Activated naive CD4-positive, alpha-beta T cell treated with anti-CD3 and anti-CD28 coated beads for 36 hours (primary cell): Measurements from ENCODE around the gene ROS1. TPM values are rescaled to one million over a fixed set of nuclear protein-coding genes. Genes with fewer than 3 reads are reported as not detected.
"Not testable (repeated sequence)": the region's sequence is repeated elsewhere in the genome, so short reads cannot be mapped to it uniquely, and the experiment has no call there.

Source experiments
- CTCF ChIA-PET: fragments of 350-600 bp; sonication (Branson Sonifier 250); formaldehyde crosslinking; loops from one replicate; lab custom pipeline; 2021; ENCODE audit warnings: antibody characterized with exemption; lab: Charles Lee
- DNase-seq: peaks from one replicate; pipeline ENCODE4 v3.0.0-alpha.2; 2020
- H3K27ac Mint-ChIP-seq: one replicate; pipeline ENCODE4 v1.8.0; 2021; ENCODE audit warnings: mild to moderate bottlenecking, mixed read lengths
- H3K27me3 Mint-ChIP-seq: one replicate; pipeline ENCODE4 v1.8.0; 2021; ENCODE audit warnings: low read depth, mixed read lengths
- H3K36me3 Mint-ChIP-seq: one replicate; pipeline ENCODE4 v1.8.0; 2021; ENCODE audit warnings: low read depth, mixed read lengths
- H3K4me1 Mint-ChIP-seq: one replicate; pipeline ENCODE4 v1.8.0; 2021; ENCODE audit warnings: low read depth, mixed read lengths
- H3K4me3 Mint-ChIP-seq: one replicate; pipeline ENCODE4 v1.8.0; 2021; ENCODE audit warnings: mild to moderate bottlenecking, moderate library complexity, mixed read lengths
- H3K9me3 Mint-ChIP-seq: one replicate; pipeline ENCODE4 v1.8.0; 2021; ENCODE audit warnings: mixed read lengths
- intact Hi-C: fragments of 100-400 bp; cut with micrococcal nuclease; formaldehyde crosslinking; loops from one replicate; pipeline ENCODE4 v1.15.1; 2023
- total RNA-seq, 2 experiments: library from RNA; stranded (reverse); gene quantifications; one replicate each; pipeline ENCODE4 v1.2.3, GENCODE V29; 2021

Gene ROS1
- total RNA-seq, 2 experiments from 2014 or later = not detected

DNA sequence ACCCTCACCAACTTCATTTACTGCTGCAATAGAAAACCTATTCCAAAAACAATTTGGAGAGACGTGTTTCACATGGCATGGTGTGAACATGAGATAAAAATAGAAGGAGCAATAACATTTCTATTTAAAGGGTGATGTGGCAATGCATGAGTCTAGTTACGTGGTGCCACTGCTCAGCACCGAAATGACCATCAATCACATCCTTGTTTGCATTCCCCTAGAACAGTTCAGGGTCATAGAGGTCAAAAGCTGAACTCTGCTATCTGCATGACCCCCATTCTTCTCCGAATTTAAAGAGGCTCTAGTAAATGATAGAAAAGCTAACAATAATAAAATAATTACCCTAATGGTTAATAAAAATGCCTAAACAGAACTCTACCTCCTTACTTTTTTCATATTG, 29.5 kb downstream of the ROS1 start:
- no peaks in the 10 kb centered on the region for H3K4me1 Mint-ChIP-seq
- no peak overlapping the region for H3K4me3 Mint-ChIP-seq
- H3K27me3 Mint-ChIP-seq = peaks cover 7% of the 10 kb centered on the region
- CTCF ChIA-PET = no interaction called here
- no peaks in the 10 kb centered on the region for H3K36me3 Mint-ChIP-seq
- intact Hi-C loops = no loop called here
- DNase-seq = no peak
- no peaks in the 10 kb centered on the region for H3K9me3 Mint-ChIP-seq
- H3K27ac Mint-ChIP-seq = no peak overlapping the region

DNA sequence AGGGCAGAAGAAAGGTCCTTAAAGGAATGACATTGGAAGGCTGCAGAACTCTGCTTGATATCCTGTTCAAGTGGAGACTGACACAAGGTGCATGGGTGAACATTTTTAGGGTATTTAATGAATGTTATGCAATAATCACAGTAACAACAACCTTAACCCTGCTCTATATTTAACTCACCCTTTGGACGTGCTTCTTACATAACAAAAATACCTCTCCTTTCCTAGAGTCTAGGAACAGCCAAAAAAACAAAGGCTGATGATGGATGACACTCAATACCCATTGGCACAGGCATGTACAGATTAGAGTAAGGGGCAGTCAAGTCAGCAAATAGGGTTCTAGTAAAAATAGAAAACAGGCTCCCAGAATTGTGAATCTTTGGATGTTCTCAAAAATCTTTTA, 30.6 kb downstream of the ROS1 start:
- Mint-ChIP-seq H3K36me3 (no peaks in the 10 kb centered on the region), H3K4me3 (no peak overlapping the region), H3K27me3 (peaks cover 8% of the 10 kb centered on the region), H3K9me3 (no peaks in the 10 kb centered on the region), H3K27ac (no peak overlapping the region), H3K4me1 (no peaks in the 10 kb centered on the region)
- intact Hi-C loops = no loop called here
- CTCF ChIA-PET = no interaction called here
- DNase-seq = no peak

DNA sequence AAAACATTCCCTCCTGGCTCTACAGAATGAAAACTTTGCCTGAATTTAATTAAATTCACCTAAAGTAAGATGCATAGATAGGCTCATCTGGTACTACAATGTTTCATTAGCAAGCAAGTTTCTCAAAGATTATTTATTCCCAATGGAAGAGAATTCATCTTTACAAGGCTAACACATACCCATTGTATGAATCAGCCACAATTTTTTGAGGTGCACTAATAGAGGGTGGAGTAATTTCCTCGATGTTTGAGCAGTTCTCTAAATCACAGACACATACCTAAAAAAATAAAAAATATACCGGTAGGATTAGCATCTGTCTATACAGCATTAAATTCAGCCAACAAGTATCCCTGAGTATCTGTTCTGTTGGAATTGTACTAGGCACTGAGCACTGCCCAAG, 32.7 kb downstream of the ROS1 start:
- intact Hi-C loops = no loop called here
- no peaks in the 10 kb centered on the region for H3K4me1 Mint-ChIP-seq

DNA sequence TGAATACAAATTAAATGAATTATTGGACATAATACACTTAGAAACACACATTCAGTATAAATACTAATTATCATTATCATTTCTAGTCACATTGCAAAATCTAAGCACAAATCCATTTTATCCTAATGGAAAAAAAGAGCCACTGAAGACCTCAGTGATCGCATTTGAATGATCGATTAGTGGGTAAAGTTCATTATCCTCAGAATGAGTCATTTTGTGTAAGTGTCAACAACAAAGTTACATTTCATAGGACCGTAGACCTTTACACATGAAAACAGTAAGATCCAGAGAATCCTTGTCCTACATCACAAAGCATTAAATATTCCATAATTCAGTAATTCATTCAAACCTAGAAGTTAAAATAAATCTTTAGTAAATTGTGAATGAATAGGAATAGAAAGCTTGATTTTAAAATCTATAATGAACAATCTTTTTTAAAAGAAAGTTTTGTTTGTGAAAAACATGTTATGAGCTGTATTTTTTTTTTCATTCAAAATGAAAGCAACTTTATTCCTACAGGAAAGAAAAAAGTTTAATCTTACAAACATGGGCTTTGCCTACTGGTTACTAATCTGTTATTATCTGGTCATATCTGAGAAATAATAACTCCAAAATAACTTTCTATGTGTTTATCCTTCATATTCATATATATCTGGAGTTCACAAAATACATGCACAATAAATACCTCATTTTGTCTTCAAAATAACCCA, 33.7 kb downstream of the ROS1 start:
- Mint-ChIP-seq H3K36me3 (no peaks in the 10 kb centered on the region), H3K27me3 (peaks cover 8% of the 10 kb centered on the region), H3K4me3 (no peak overlapping the region), H3K4me1 (no peaks in the 10 kb centered on the region), H3K9me3 (no peaks in the 10 kb centered on the region), H3K27ac (no peak overlapping the region)
- CTCF ChIA-PET = interaction anchor here (1.5 kb wide), 1 partner anchor 16 kb away, joined by 3 read pairs; no protein-coding TSS in a partner anchor
- intact Hi-C loops = no loop called here
- DNase-seq = no peak

More for the DNA sequence above, 32.7 kb downstream of the ROS1 start:
- Mint-ChIP-seq H3K9me3 (no peaks in the 10 kb centered on the region), H3K27me3 (peaks cover 8% of the 10 kb centered on the region), H3K36me3 (no peaks in the 10 kb centered on the region), H3K27ac (no peak overlapping the region), H3K4me3 (no peak overlapping the region)
- CTCF ChIA-PET = no interaction called here
- no peak for DNase-seq

DNA sequence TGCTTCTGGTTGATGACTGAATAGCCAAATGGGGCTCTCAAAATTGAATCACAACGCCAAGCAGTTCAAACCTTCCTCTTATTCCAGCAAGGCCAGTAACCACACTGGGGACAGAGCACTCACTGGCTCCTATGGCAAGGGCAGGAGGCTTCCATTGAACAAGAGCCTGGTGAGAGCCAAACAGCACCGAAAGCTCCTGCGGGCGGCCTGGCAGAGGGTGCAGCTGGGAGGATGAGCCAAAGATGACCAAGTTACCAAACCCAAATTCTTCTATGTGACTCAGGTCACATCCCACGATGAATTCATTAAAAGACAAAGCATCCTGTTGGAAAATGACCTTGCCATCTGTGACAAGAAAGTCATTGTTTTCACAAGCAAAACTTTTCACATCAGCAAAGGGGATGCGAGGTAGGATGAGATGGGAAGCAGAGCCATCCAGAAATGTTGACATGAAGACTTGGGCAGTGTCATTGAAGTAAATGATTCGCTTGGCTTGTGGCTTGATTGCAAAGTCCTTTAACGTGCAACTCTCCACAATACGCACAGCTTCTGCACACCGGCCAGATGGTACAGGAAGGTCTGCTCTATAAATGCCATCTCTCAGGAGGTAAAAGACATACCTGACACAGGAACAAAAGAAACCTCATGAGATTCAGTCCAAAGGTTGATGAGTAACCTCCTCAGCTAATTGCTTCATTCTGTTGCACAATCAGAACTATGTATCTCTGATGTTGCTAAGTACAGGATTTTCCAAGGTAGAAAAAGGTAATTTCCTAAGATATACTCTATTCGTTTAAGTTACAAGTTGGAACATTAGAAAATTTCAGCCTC, 36.3 kb downstream of the ROS1 start:
- CTCF ChIA-PET = no interaction called here
- Mint-ChIP-seq H3K27me3 (peaks cover 16% of the 10 kb centered on the region), H3K4me1 (no peaks in the 10 kb centered on the region), H3K27ac (no peak overlapping the region), H3K9me3 (no peaks in the 10 kb centered on the region), H3K36me3 (no peaks in the 10 kb centered on the region), H3K4me3 (no peak overlapping the region)
- intact Hi-C loops = no loop called here
- DNase-seq = no peak

DNA sequence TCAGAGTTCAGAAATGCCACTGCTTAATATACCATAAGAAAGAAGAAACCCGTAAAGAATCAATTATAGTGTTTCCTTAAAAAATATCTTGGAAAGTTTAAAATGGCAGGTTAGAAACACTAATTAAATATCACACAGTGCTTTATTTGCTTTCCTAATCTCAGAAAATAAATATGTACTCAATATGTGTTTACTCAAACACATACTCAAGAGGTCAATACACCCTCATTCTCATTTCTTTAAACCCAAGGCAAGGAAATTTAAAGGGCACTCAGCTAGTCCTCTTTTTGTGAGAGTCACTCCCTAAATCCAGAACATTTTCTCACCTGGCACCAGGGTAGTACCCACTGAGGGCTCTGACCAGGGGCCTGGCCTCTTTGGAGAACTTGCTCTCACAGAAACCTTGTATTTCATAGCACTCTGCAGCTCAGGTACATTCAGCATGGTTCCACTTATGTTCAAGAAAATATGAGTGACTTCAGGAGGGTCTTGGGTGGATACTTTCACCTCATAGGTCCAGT, 38.2 kb downstream of the ROS1 start:
- H3K4me1 Mint-ChIP-seq = no peaks in the 10 kb centered on the region
- CTCF ChIA-PET = interaction anchor here (0.6 kb wide), 1 partner anchor 170 kb away, joined by 4 read pairs; no protein-coding TSS in a partner anchor
- no peaks in the 10 kb centered on the region for H3K36me3 Mint-ChIP-seq
- H3K4me3 Mint-ChIP-seq = no peak overlapping the region
- peaks cover 14% of the 10 kb centered on the region for H3K27me3 Mint-ChIP-seq
- DNase-seq = no peak
- intact Hi-C loops = no loop called here
- H3K9me3 Mint-ChIP-seq = no peaks in the 10 kb centered on the region
- H3K27ac Mint-ChIP-seq = no peak overlapping the region

DNA sequence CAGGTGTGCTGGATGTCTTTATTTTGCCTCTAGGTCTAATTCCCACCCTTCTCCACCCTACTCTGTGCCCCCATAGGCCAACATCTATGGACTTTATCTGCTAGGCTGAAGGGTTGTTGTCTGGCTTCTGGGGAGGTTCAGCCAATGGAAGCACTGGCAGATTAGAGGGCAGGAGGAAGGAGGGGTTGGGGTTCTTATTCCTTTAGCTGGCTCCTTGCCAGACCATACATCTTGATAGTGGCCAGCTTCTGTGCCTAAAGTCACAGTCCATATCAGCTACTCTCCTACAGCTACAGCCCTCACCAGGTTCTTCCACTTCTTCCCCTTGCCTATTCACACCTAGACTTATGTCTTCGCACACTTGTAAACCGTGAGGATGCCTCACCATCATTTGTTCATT, 41.1 kb downstream of the ROS1 start:
- no peak for DNase-seq
- no peaks in the 10 kb centered on the region for H3K36me3 Mint-ChIP-seq
- no peaks in the 10 kb centered on the region for H3K9me3 Mint-ChIP-seq
- H3K4me1 Mint-ChIP-seq = no peaks in the 10 kb centered on the region
- H3K4me3 Mint-ChIP-seq = no peak overlapping the region
- peaks cover 14% of the 10 kb centered on the region for H3K27me3 Mint-ChIP-seq
- CTCF ChIA-PET = no interaction called here
- H3K27ac Mint-ChIP-seq = no peak overlapping the region
- intact Hi-C loops = no loop called here

DNA sequence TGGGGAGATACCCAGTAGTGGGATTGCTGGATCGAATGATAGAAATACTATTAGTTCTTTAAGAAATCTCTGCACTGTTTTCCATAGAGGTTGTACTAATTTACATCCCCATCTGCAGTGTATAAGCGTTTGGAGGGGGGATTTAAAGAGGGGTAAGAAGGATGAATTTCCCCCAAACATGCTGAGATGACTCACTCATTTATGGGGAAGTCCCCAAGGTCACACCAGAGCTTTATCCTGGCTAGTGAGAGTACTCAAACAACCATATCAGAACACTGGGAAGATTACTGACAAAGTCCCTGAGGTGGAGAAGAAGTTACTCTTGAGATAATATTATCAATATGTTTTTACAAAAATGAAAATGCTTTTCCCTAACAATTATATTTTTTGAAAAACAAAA, 44.0 kb downstream of the ROS1 start:
- no peak for DNase-seq
- Mint-ChIP-seq H3K27ac (no peak overlapping the region), H3K27me3 (peaks cover 17% of the 10 kb centered on the region), H3K36me3 (no peaks in the 10 kb centered on the region), H3K4me3 (no peak overlapping the region), H3K9me3 (no peaks in the 10 kb centered on the region), H3K4me1 (no peaks in the 10 kb centered on the region)
- CTCF ChIA-PET = no interaction called here
- intact Hi-C loops = no loop called here

DNA sequence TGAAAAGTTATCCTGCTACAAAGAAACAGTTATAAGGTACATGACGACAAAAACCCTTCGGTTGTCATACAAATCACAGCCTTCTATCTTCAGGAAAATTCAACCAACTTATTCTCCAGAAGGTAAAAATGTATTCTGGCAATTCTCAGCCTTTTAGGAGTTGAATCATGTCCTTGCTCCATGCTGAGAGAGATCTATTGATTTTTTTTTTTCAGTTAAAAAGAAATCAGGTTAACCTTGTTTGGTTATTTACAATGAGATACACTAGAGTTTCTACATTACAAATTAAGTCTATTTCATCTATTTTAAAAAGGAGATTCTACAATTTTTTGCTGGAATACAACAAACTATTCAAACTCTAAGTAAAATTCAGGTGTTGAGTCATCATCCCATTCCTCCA, 45.4 kb downstream of the ROS1 start:
- CTCF ChIA-PET = interaction anchor here (0.6 to 1.2 kb wide), 3 partner anchors 27 to 70 kb away, joined by 4 to 6 read pairs (median 4); no protein-coding TSS in a partner anchor
- DNase-seq = no peak
- intact Hi-C loops = no loop called here
- Mint-ChIP-seq H3K9me3 (no peaks in the 10 kb centered on the region), H3K4me1 (no peaks in the 10 kb centered on the region), H3K27ac (no peak overlapping the region), H3K36me3 (no peaks in the 10 kb centered on the region), H3K4me3 (no peak overlapping the region), H3K27me3 (peaks cover 14% of the 10 kb centered on the region)

DNA sequence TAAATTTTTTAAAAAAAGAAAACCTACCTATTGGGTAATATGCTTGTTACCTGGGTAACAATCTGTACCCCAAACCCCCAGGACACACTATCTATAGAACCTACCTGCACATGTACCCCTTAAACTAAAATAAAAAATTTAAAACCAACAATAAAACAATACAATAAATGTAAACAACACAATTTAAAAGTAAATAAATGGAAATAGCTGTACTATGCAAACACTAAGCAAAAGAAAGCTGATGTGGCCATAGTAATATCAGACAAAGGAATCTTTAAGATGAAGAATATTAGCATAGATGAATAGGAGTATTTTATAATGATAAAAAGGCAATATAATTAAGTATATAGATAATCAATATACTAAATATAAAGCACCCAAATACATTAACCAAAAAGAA, 50.3 kb downstream of the ROS1 start:
- Mint-ChIP-seq H3K36me3 (no peaks in the 10 kb centered on the region), H3K27me3 (peaks cover 22% of the 10 kb centered on the region), H3K9me3 (no peaks in the 10 kb centered on the region), H3K27ac (no peak overlapping the region), H3K4me3 (no peak overlapping the region), H3K4me1 (no peaks in the 10 kb centered on the region)
- intact Hi-C loops = no loop called here
- DNase-seq = no peak
- CTCF ChIA-PET = interaction anchor here (1.0 kb wide), 1 partner anchor 16 kb away, joined by 3 read pairs; no protein-coding TSS in a partner anchor

DNA sequence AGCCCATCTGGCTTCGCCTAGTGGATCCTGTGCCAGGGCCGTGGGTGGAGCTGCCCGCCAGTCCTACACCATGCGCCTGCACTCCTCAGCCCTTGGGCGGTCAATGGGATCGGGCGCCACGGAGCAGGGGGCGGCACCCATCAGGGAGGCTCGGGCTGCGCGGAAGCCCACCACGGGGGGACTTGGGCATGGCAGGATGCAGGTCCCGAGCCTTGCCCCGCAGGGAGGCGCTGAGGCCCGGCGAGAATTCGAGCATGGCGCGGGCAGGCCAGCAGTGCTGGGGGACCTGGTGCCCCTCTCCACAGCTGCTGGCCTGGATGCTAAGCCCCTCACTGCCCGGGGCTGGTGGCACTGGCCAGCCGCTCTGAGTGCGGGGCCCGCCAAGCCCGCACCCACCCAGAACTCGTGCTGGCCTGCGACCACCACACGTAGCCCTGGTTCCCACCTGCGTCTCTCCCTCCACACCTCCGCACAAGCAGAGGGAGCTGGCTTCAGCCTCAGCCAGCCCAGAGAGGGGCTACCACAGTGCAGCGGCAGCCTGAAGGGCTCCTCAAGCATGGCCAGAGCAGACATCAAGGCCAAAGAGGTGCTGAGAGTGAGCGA, 52.4 kb downstream of the ROS1 start:
- no peaks in the 10 kb centered on the region for H3K4me1 Mint-ChIP-seq
- intact Hi-C loops = no loop called here
- no peak overlapping the region for H3K4me3 Mint-ChIP-seq
- H3K9me3 Mint-ChIP-seq = no peaks in the 10 kb centered on the region
- no peak for DNase-seq
- CTCF ChIA-PET = no interaction called here
- no peaks in the 10 kb centered on the region for H3K36me3 Mint-ChIP-seq
- H3K27ac Mint-ChIP-seq = no peak overlapping the region
- peaks cover 22% of the 10 kb centered on the region for H3K27me3 Mint-ChIP-seq

DNA sequence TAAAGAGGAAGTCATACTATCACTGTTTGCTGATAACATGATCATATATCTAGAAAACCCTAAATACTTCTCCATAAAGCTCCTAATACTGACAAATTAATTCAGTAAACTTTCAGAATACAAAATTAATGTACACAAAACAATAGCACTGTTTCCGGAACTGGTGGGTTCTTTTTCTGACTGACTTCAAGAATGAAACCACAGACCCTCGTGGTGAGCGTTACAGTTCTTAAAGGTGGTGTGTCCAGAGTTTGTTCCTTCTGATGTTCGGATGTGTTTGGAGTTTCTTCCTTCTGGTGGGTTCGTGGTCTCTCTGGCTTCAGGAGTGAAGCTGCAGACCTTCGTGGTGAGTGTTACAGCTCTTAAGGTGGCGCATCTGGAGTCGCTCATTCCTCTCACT, 53.5 kb downstream of the ROS1 start:
- H3K36me3 Mint-ChIP-seq, H3K27ac Mint-ChIP-seq, H3K4me1 Mint-ChIP-seq, H3K4me3 Mint-ChIP-seq, DNase-seq, CTCF ChIA-PET, intact Hi-C loops, H3K9me3 Mint-ChIP-seq: not testable (repeated sequence)
- peaks cover 20% of the 10 kb centered on the region for H3K27me3 Mint-ChIP-seq
